Measurements from ENCODE around the gene BRSK2.

The BRSK2 gene

GRCh38 chr11:1454576-1454975 lies 64.8 kb downstream of the BRSK2 start:
- no peak for DNase-seq

GRCh38 chr11:1455032-1455762 lies 65.5 kb downstream of the BRSK2 start:
- DNase-seq = no peak

- DNase-seq = no peak
Observed at GRCh38 chr11:1455763-1456060, 66.0 kb downstream of the BRSK2 start.

GRCh38 chr11:1456176-1456575 lies 66.4 kb downstream of the BRSK2 start:
- DNase-seq = no peak

- DNase-seq = no peak
Observed at GRCh38 chr11:1456596-1457325, 67.0 kb downstream of the BRSK2 start.

GRCh38 chr11:1457326-1457680 lies 67.6 kb downstream of the BRSK2 start:
- DNase-seq = no peak

GRCh38 chr11:1457856-1458255 lies 68.1 kb downstream of the BRSK2 start:
- no peak for DNase-seq

GRCh38 chr11:1458340-1459218 lies 68.8 kb downstream of the BRSK2 start:
- no peak for DNase-seq

GRCh38 chr11:1459219-1459575 lies 69.5 kb downstream of the BRSK2 start:
- DNase-seq = no peak

GRCh38 chr11:1459764-1460395 lies 70.1 kb downstream of the BRSK2 start:
- DNase-seq = no peak

- no peak for DNase-seq
Observed at GRCh38 chr11:1460396-1460985, 70.8 kb downstream of the BRSK2 start.

GRCh38 chr11:1460986-1461825 lies 71.5 kb downstream of the BRSK2 start:
- DNase-seq = no peak

GRCh38 chr11:1461826-1462697 lies 72.3 kb downstream of the BRSK2 start:
- no peak for DNase-seq

- DNase-seq = no peak
Observed at GRCh38 chr11:1462698-1462975, 72.9 kb downstream of the BRSK2 start.

- no peak for DNase-seq
Observed at GRCh38 chr11:1463056-1463455, 73.3 kb downstream of the BRSK2 start.

GRCh38 chr11:1466784-1467183 lies 77.0 kb downstream of the BRSK2 start:
- no peak for DNase-seq

GRCh38 chr11:1467270-1467669 lies 77.5 kb downstream of the BRSK2 start:
- no peak for DNase-seq

GRCh38 chr11:1468002-1468401 lies 78.3 kb downstream of the BRSK2 start:
- no peak for DNase-seq

GRCh38 chr11:1468473-1469066 lies 78.8 kb downstream of the BRSK2 start:
- DNase-seq = no peak

- DNase-seq = no peak
Observed at GRCh38 chr11:1469287-1469910, 79.7 kb downstream of the BRSK2 start.

Measured in stimulated activated naive CD4-positive, alpha-beta T cell treated with Interleukin-2 at 50 U/mL for 16 hours (primary cell).